Esophagus squamous epithelium (tissue), 5 donors: ENCODE results near the gene TBC1D2. TPM values are rescaled to one million over a fixed set of nuclear protein-coding genes. Genes with fewer than 3 reads are reported as not detected.

Experiments used
- DNase-seq: peaks from one replicate; lab custom pipeline; 2025; lab: John Stamatoyannopoulos, UW
- H3K27ac ChIP-seq, 4 donors: fragments of 200-600 bp; sonication (generic); one replicate each; pipeline ENCODE4 v1.5.1; 2016 to 2019; ENCODE audit warnings: mild to moderate bottlenecking in 1 of 4
- H3K27me3 ChIP-seq, 4 donors: fragments of 200-600 bp; sonication (generic); 1 replicate in 3 of 4; 2 replicates in 1 of 4; pipeline versions ENCODE4 v1.5.1 to v1.6.0; 2017 to 2021; ENCODE audit warnings: antibody characterized with exemption in 1 of 4
- H3K36me3 ChIP-seq, 3 donors: fragments of 200-600 bp; sonication (generic); one replicate each; pipeline ENCODE4 v1.5.1; 2016 to 2019
- H3K4me1 ChIP-seq, 3 donors: fragments of 200-600 bp; sonication (generic); one replicate each; pipeline ENCODE4 v1.5.1; 2017 to 2019
- H3K4me3 ChIP-seq, 4 donors: fragments of 200-600 bp; sonication (generic); 1 replicate in 3 of 4; 2 replicates in 1 of 4; pipeline ENCODE4 v1.5.1; 2016 to 2019; ENCODE audit warnings: mild to moderate bottlenecking in 2 of 4, moderate library complexity in 1 of 4
- H3K9me3 ChIP-seq, 3 donors: fragments of 200-600 bp; sonication (generic); one replicate each; pipeline ENCODE4 v1.5.1; 2016 to 2019
- POLR2A ChIP-seq, 4 donors: fragments of 450-650 bp; IDR thresholded peaks; one replicate each; pipeline ENCODE4 v1.6.1; 2017; ENCODE audit warnings: antibody characterized with exemption in 4 of 4, mild to moderate bottlenecking in 4 of 4, moderate library complexity in 3 of 4
- WGBS, 2 donors: methylation state at CpG; one replicate each; pipeline ENCODE4 v1.1.5; 2018; 5-methylcytosine and 5-hydroxymethylcytosine counted together
- intact Hi-C: fragments of 100-400 bp; cut with DNase I; formaldehyde crosslinking; loops from one replicate; pipeline ENCODE4 v1.15.0; 2022
- total RNA-seq, 4 donors: library from RNA; depleted of rRNA; stranded (reverse); fragments of >200 nt; gene quantifications; one replicate each; pipeline ENCODE4 v1.1.0, GENCODE V29; 2016
- TF ChIP-seq, protein P1 (sequence below), 6 experiments: fragments of 450-650 bp in 4 of 6; fragments of 200-600 bp in 2 of 6; sonication (generic) in 2 of 6; IDR thresholded peaks; one replicate each; pipeline ENCODE4 v1.5.1; 2016 to 2019; ENCODE audit warnings: antibody characterized with exemption in 6 of 6, mild to moderate bottlenecking in 4 of 6, moderate library complexity in 4 of 6
- donor health status: DM: yes; HTN: yes; CAD: no.

Gene TBC1D2
- total RNA-seq, 4 donors from 2014 or later: 39.3 to 52.9 (median 49.0) TPM

DNA sequence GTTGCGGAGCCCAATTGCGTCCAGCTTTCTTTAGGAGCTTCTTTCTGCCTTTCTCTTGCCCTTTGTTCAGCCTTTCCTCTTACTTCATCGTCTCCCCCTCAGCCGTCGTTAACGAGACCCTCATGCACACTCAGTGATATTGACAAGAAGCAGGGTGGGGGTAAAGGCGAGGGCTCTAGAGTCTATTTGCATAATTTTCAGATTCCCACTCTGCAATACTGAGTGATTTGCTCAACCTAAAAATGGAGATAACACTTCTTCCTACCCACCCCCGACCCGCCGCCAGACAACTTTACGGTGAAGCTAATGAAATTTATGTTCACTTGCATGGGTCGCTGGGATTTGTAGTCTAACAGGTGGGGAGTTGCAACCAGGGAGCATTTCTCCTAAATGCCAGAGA is 1.3 kb upstream of the TBC1D2 start:
- Histone ChIP-seq H3K36me3 (no peaks in the 10 kb centered on the region), H3K27me3 (no peaks in the 10 kb centered on the region), H3K4me1 (peaks cover 23 to 47% (median 38%) of the 10 kb centered on the region in 3 donors), H3K4me3 (peak overlapping the region; percentile 78 to 96 (median 88)), H3K9me3 (no peaks in the 10 kb centered on the region), H3K27ac (peak overlapping the region; percentile 95 to 99 (median 98))
- 3 to 4% methylated on average over 12 of the region's 12 CpGs for WGBS, 2 donors
- no peak for DNase-seq
- intact Hi-C loops: no loop called here
- TF ChIP-seq, protein P1, sequence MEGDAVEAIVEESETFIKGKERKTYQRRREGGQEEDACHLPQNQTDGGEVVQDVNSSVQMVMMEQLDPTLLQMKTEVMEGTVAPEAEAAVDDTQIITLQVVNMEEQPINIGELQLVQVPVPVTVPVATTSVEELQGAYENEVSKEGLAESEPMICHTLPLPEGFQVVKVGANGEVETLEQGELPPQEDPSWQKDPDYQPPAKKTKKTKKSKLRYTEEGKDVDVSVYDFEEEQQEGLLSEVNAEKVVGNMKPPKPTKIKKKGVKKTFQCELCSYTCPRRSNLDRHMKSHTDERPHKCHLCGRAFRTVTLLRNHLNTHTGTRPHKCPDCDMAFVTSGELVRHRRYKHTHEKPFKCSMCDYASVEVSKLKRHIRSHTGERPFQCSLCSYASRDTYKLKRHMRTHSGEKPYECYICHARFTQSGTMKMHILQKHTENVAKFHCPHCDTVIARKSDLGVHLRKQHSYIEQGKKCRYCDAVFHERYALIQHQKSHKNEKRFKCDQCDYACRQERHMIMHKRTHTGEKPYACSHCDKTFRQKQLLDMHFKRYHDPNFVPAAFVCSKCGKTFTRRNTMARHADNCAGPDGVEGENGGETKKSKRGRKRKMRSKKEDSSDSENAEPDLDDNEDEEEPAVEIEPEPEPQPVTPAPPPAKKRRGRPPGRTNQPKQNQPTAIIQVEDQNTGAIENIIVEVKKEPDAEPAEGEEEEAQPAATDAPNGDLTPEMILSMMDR (IDR thresholded peaks at IDR 0.05): no peak
- no peak for TF ChIP-seq POLR2A (IDR thresholded peaks at IDR 0.05)

DNA sequence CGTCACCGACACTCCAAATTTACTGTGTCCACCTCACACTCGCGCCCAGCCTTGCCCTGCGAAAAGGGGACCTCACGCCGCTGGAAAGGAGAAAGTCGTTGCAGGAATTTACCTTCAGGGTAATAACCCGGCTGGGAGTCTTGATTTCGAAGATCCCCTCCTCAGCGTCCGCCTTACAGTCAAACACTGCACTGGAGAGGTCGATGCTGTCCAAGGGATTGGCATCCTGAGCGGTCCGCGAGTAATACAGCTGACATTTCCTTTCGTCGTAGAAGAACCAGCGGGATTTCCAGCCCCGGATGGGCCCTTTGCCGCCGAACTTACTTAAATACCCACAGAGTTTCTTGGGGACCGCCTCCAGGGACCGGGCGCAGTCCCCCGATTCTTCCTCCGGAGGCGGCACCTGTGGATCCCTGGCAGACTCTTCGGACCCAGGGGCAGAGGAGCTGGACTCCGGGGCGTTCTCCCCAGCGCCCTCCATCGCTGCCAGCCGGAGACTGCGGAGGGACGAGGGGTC is 330 bp downstream of the TBC1D2 start:
- intact Hi-C loops: no loop called here
- TF ChIP-seq, protein P1 (IDR thresholded peaks at IDR 0.05): no peak
- TF ChIP-seq POLR2A (IDR thresholded peaks at IDR 0.05): no peak
- Histone ChIP-seq H3K4me3 (peak overlapping the region; percentile 78 to 96 (median 88)), H3K27ac (peak overlapping the region; percentile 95 to 99 (median 98)), H3K27me3 (no peaks in the 10 kb centered on the region), H3K4me1 (peaks cover 38 to 63% (median 53%) of the 10 kb centered on the region in 3 donors), H3K9me3 (no peaks in the 10 kb centered on the region), H3K36me3 (peaks cover 0 to 10% (median 0%) of the 10 kb centered on the region in 3 donors)
- WGBS, 2 donors: 1 to 20% methylated on average over 11 to 24 of the region's 36 CpGs
- no peak for DNase-seq

DNA sequence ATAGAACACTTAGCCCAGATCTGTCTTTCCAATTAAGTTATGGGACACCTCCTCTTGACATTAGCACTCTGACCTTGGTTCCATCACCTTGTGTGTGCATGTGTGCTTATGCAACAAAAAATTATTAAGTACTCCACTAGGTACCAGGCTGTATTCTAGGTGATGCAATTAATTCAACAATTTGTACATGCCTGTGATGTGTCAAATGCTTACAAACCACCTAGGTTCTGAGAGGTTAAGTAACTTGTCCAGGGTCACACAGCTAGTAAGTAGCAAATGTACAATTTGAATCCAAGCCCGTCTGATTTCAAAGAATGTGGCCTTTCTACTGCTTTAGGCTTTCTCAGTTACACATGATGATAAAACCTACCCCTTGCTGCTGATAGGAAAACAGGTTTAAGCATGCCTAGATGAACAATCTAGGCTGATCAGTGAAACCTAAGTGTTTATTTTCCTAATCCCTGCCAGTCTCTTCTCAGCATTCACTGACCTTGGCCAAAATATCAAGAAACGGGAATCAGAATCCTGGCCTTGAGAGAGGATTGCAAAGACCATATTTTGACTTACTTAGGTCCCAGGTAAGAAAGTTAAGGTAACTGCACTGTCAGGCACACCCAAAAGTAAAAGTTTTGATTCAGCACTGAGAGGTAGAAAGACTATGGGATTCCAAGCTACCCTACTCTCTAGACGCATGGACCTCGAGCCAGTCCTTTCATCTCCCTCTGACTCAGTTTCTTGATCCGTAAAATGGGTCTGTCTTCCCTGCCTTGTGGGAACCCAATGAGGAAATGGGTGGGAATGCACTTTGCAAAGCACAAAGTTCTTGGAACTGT is 1.0 kb downstream of the TBC1D2 start:
- TF ChIP-seq, protein P1 (IDR thresholded peaks at IDR 0.05): no peak
- no peak for TF ChIP-seq POLR2A (IDR thresholded peaks at IDR 0.05)
- H3K36me3 ChIP-seq: peaks cover 0 to 14% (median 0%) of the 10 kb centered on the region in 3 donors
- no peak for DNase-seq
- peak overlapping the region; percentile 78 to 96 (median 88) for H3K4me3 ChIP-seq
- no peaks in the 10 kb centered on the region for H3K9me3 ChIP-seq
- no peaks in the 10 kb centered on the region for H3K27me3 ChIP-seq
- 17 to 26% methylated on average over 5 of the region's 5 CpGs for WGBS, 2 donors
- H3K4me1 ChIP-seq: peaks cover 44 to 70% (median 60%) of the 10 kb centered on the region in 3 donors
- peak overlapping the region; percentile 95 to 99 (median 98) for H3K27ac ChIP-seq
- intact Hi-C loops: no loop called here

DNA sequence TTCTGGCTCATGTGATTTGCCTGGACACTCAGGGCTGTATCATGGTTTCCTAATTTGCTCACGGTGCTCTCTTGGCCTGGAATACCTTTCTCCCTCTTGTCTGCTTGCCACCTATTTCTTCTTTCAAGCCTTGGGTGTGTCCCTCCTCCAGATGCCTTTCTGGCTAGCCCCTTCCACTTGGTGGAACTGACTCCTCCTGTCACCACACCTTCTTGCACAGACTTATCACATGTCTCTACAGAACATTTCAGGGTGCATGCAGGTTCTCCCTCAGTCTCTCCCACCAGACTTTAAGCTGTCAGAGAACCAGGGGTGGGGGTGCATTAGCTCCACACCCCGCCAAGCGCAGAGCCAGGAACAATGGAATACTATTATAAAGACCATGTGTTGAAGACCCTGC is 1.9 kb downstream of the TBC1D2 start:
- Histone ChIP-seq H3K27ac (peak overlapping the region; percentile 95 to 99 (median 98)), H3K4me3 (peak overlapping the region; percentile 78 to 96 (median 88)), H3K36me3 (peaks cover 0 to 19% (median 0%) of the 10 kb centered on the region in 3 donors), H3K4me1 (peaks cover 50 to 78% (median 65%) of the 10 kb centered on the region in 3 donors), H3K27me3 (no peaks in the 10 kb centered on the region), H3K9me3 (no peaks in the 10 kb centered on the region)
- DNase-seq: no peak
- TF ChIP-seq, protein P1 (IDR thresholded peaks at IDR 0.05): no peak
- TF ChIP-seq POLR2A (IDR thresholded peaks at IDR 0.05): peak in 1 of 4 donors; percentile 37
- WGBS, 2 donors: 27 to 28% methylated on average over 1 to 3 of the region's 3 CpGs
- intact Hi-C loops: no loop called here

DNA sequence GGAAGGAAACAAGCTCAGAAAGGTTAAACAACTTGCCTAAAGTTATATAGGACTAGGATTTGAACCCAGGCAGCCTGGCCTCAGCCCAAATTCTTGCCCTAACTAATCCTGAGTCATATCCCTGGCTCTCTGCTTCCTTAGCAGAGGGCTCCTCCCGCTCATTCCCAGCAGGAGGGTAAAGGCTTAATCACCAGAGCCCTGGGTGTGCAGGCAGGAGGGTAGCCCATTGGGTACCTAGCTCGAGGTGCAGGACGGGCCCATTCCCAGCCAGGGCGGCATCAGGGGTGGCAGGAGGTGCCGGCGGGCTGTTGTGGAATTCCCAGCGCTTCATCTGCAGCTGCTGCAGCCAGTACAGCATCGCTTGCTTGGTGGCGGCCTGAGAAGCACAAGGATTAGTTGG is 3.9 kb downstream of the TBC1D2 start:
- Histone ChIP-seq H3K36me3 (peaks cover 0 to 19% (median 0%) of the 10 kb centered on the region in 3 donors), H3K4me1 (peaks cover 58 to 91% (median 78%) of the 10 kb centered on the region in 3 donors), H3K27me3 (no peaks in the 10 kb centered on the region), H3K27ac (peak overlapping the region; percentile 95 to 99 (median 98)), H3K9me3 (no peaks in the 10 kb centered on the region), H3K4me3 (peak overlapping the region in 1 of 4 donors; percentile 78)
- no peak for DNase-seq
- WGBS, 2 donors: 26 to 55% methylated on average over 3 to 5 of the region's 9 CpGs
- peak in 1 of 4 donors; percentile 38 for TF ChIP-seq POLR2A (IDR thresholded peaks at IDR 0.05)
- TF ChIP-seq, protein P1 (IDR thresholded peaks at IDR 0.05): no peak
- intact Hi-C loops: no loop called here
